Activated T-cell treated with anti-CD3 and anti-CD28 coated beads for 1 hour (primary cell): ENCODE measurements around the gene NEMP1.
A peak's percentile ranks its signal among the peaks of the same experiment; 100 is the strongest.
"Not testable (repeated sequence)": the region's sequence is repeated elsewhere in the genome, so short reads cannot be mapped to it uniquely, and the experiment has no call there.

Source experiments
- DNase-seq: peaks from one replicate; pipeline ENCODE4 v3.0.0-alpha.2; 2020; ENCODE audit warnings: low read depth

The NEMP1 gene

GRCh38 chr12:57090924-57091637 lies 12.5 kb upstream of the NEMP1 start:
- DNase-seq: no peak

- DNase-seq: no peak
These were observed 11.9 kb upstream of the NEMP1 start for GRCh38 chr12:57090490-57090889.

- peak; percentile 36 for DNase-seq
These were observed 11.0 kb upstream of the NEMP1 start for GRCh38 chr12:57089271-57090245.

GRCh38 chr12:57088354-57089270 lies 10.0 kb upstream of the NEMP1 start, which contains the start of gene NAB2:
Gene NAB2 (plus strand): TSS chr12:57089114. CDS start chr12:57089272, 158 bp downstream.
- DNase-seq: peak; percentile 92

GRCh38 chr12:57087691-57088353 lies 9.2 kb upstream of the NEMP1 start:
- peak; percentile 65 for DNase-seq

- DNase-seq: peak; percentile 93
These were observed 8.6 kb upstream of the NEMP1 start for GRCh38 chr12:57087010-57087690.

- DNase-seq: peak; percentile 39
These were observed 8.0 kb upstream of the NEMP1 start for GRCh38 chr12:57086493-57087009.

- no peak for DNase-seq
These were observed 7.5 kb upstream of the NEMP1 start for GRCh38 chr12:57085999-57086492.

- DNase-seq: no peak
These were observed 2.3 kb upstream of the NEMP1 start for GRCh38 chr12:57080855-57081254.

- DNase-seq: no peak
These were observed 1.2 kb upstream of the NEMP1 start for GRCh38 chr12:57079821-57080220.

- DNase-seq: not testable (repeated sequence)
These were observed 4.8 kb downstream of the NEMP1 start for GRCh38 chr12:57073566-57074450.

- DNase-seq: no peak
These were observed 5.9 kb downstream of the NEMP1 start for GRCh38 chr12:57072661-57073060.

GRCh38 chr12:57069523-57069922 lies 9.1 kb downstream of the NEMP1 start:
- DNase-seq: no peak

- DNase-seq: no peak
These were observed 12.3 kb downstream of the NEMP1 start for GRCh38 chr12:57066245-57066644.

- DNase-seq: no peak
These were observed 14.5 kb downstream of the NEMP1 start for GRCh38 chr12:57063991-57064685.

GRCh38 chr12:57058454-57058853 lies 20.1 kb downstream of the NEMP1 start:
- no peak for DNase-seq

- DNase-seq: no peak
These were observed 21.4 kb downstream of the NEMP1 start for GRCh38 chr12:57057067-57057751.

GRCh38 chr12:57055824-57056223 lies 22.8 kb downstream of the NEMP1 start:
- no peak for DNase-seq
